GM21717 (cell line): ENCODE measurements around the gene SLC25A44.

Experiments
- ATAC-seq: cut with Tn5 transposase; IDR thresholded peaks from one replicate; pipeline ENCODE4 v1.9.1; 2021; ENCODE audit warnings: mild to moderate bottlenecking, moderate library complexity; ENCODE audit not compliant: unreplicated experiment

SLC25A44 gene

GRCh38 chr1:156193488-156194299 is at the start of gene SLC25A44:
Gene SLC25A44 (plus strand): TSS chr1:156194104. CDS start chr1:156199848, 5,744 bp downstream.
- peak; percentile 80 for ATAC-seq

- no peak for ATAC-seq
Measured at GRCh38 chr1:156144742-156145141, 49.2 kb upstream of the SLC25A44 start.

- no peak for ATAC-seq
Measured at GRCh38 chr1:156145650-156146019, 48.3 kb upstream of the SLC25A44 start.

- ATAC-seq = no peak
Measured at GRCh38 chr1:156146020-156146768, 47.7 kb upstream of the SLC25A44 start.

DNA sequence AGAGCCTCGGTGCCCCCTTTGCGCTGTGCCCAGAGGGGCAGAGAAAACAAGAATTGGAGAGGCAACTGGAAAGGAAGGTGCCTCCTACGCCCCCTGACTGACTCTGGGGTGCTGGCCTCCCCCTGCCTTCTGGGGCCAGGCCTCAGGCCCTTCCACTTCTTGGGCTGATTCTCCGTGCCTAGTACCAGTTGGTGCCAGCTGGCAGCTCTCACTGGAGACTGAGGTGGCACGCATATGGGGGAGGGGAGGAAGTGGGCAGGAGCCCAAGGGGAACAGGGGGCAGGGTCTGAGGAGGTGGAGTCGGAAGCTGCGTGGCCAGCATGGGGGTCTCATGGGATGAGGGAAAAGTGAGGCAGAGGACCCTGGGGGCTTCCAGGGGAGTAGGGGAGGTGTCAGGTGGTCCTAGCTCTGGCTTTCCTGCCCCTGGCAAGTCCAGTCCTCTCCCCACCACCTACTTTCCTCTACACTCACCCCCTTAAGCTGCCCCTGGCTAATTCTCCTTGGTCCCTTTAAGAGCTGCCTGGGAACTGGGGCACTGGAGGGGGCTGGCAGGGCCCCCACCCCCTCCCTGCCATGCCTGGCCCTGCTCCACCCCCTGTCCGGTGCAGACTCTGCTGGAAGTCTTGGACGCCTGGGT is 47.0 kb upstream of the SLC25A44 start:
- no peak for ATAC-seq

DNA sequence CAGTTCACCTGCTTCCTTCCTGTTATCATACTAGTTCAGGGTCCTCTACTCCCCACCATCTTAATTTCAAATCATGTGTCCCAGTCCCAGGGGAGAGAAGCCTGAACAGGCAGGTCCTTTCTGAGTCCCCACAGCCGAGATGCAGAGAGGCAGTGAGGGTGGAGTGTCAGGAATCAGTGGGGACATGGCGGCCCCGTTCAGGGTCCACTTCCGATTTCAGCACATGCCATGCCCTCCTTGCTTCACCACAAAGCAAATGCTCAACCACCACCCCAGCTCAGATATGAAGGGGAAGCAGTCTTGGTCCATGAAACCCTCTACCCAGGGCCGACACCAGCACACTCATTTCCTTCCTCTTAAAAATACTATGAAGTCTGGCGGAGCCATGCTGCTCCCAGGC is 45.7 kb upstream of the SLC25A44 start:
- no peak for ATAC-seq

DNA sequence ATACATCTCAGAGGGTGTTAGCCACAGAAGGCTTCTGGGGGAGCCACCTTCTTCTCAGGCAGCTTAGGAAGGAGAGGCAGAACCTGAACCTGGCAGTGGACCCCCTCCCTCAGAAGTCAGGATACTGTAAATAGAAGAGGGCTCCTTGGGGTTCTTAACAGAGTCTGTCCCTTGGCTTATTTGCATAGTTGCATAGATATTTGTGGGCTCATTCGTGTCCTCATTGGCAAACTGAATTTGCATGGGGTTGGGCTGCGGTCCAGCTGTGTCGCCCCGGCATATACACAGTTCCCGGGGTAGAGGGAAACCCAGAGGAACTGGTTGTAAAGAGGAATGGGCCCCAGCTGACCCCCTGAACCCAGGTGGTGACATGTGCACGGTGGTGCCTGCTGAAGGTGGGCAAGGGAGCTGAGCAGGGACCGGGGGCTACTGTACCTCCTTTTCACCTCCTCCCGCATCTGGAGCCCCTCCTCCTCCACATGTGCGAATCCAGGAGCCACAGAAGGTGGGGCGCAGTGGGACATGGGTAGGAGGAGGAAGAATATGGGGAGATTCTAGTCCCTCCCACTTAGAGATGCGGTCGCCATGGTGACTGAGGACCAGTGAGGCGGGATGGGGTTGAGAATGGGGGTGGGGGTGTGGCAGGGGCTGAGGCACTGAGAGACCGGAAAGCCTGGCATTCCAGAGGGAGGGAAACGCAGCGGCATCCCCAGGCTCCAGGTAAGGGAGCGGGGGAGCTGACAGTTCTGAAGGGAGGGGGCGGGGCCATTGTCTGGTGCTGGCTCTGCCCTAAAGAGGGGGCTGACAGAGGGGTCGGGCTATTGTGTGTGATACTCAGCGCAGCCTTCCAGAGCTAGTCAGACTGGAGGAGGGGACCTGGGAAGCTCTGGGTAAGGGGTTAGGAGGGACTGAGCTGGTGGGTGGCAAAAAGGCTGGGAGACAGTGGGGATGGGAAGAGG is 44.3 kb upstream of the SLC25A44 start:
- peak; percentile 36 for ATAC-seq

DNA sequence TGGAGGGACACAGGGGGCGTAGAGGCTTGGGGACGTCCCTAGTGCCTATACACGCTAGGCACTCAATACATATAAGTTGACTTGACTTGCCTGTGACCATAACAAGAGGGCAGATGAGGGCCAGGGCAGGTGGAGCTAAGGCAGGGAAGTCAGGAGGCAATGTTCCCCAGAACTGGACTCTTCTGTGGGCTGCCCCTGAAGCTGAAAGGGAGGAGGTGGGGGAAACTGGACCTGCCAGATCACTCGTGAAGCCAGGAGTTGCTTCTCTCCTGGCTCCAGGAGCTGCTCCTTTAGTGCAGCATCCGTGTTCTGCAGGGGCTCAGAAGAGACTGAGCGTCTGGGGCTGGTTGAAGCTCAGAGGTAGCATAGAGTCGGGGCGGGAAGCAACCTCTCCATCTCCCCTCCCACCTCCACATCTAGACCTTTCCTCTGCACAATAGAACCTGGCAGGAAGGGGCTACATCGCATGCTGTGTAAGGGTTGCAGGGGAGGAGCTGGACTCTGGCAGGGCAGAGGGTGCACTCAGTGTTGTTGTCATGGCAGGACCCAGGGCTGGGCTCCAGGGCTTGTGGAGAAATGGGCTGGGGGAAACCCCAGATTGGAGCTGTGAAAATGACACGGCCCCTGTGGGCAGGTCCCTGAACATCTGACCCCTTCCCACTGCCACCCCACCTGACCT is 43.4 kb upstream of the SLC25A44 start:
- ATAC-seq = no peak

GRCh38 chr1:156151093-156151688 is 42.7 kb upstream of the SLC25A44 start:
- no peak for ATAC-seq

- ATAC-seq = no peak
Measured at GRCh38 chr1:156152628-156153027, 41.3 kb upstream of the SLC25A44 start.

DNA sequence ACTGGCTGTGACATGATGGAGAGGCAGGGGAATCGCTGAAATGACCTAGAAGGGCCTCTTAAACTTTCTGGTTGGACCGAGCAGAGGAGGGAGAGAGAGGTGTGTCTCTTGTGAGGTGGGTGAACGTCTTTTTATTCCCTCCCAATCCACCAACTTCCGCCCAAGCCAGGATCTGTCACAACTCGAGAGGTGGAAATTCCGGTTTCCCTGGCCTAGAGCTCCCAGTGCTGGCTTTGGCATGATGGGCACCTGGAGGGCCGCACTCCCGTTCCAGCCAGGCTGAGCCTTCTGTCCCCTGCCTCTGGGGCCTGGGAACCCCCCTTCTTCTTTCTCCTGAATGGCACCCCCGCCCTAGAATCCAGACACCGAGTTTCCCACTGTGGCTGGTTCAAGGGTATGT is 40.5 kb upstream of the SLC25A44 start, which contains the start of gene SEMA4A:
Gene SEMA4A, plus strand, starts transcription at position 224 of the 400 bp plus-strand sequence. CDS start 994 bp downstream, outside the sequence.
- no peak for ATAC-seq

DNA sequence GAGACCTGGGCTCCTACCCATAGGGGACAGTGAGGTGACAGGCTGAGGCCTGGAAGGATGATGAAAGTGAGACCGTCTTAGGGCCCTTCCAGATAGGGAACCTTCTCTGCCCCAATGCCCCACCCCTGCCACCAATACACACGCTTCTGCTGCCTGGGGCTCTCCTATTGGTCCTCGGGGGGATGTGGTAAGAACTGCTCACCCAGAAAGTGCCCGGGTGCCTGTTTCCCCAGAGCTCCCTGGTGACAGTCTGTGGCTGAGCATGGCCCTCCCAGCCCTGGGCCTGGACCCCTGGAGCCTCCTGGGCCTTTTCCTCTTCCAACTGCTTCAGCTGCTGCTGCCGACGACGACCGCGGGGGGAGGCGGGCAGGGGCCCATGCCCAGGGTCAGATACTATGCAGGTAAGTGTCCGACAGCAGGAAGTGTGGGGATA is 39.6 kb upstream of the SLC25A44 start:
- peak; percentile 49 for ATAC-seq

- ATAC-seq = no peak
Measured at GRCh38 chr1:156155756-156156510, 38.0 kb upstream of the SLC25A44 start.

DNA sequence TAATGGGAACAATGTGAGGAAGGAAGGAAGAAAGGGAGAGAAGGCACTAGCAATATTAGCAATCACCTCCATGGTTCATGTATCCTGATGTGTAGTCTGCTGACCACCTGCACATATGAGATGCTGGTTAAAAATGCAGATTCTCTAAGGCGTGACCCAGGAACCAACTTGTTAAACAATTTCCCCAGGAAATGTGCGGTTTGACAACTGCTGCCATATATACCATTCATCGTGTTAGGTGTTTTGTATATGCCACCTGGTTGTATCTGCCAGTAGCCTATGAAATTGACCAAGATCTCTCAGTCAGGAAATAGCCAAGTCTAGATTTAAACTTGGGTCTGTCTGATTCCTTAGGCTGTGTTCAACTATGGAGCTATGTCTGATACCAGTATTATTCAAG is 36.4 kb upstream of the SLC25A44 start:
- ATAC-seq = no peak

- no peak for ATAC-seq
Measured at GRCh38 chr1:156157966-156158365, 35.9 kb upstream of the SLC25A44 start.

- ATAC-seq = no peak
Measured at GRCh38 chr1:156160000-156160742, 33.7 kb upstream of the SLC25A44 start.

GRCh38 chr1:156160743-156161171 is 33.1 kb upstream of the SLC25A44 start:
- ATAC-seq = no peak
